CD4-positive, CD25-positive, alpha-beta regulatory T cell (primary cell): ENCODE measurements around the gene CFAP92. TPM values are rescaled to one million over a fixed set of nuclear protein-coding genes. Genes with fewer than 3 reads are reported as not detected.

Source experiments
- ATAC-seq, 2 donors: fragments of 150-1000 bp; cut with Tn5 transposase; one replicate each; pipeline ENCODE4 v1.10.0; 2021; ENCODE audit warnings: low read depth in 2 of 2, moderate number of reproducible peaks in 2 of 2, moderate library complexity in 1 of 2
- DNase-seq, 3 donors: peaks; one replicate each; pipeline versions ENCODE4 v3.0.0 to v3.0.0-alpha.2; 2012 to 2022; ENCODE audit warnings: mixed read lengths in 1 of 3
- H3K27ac ChIP-seq: one replicate; pipeline ENCODE4 v1.7.0; 2013; ENCODE audit warnings: mild to moderate bottlenecking, low read length; ENCODE audit not compliant: insufficient read depth, poor library complexity, severe bottlenecking
- H3K27me3 ChIP-seq: one replicate; pipeline ENCODE4 v1.7.0; 2013; ENCODE audit warnings: low read length; ENCODE audit not compliant: control insufficient read depth, insufficient read depth
- H3K36me3 ChIP-seq: one replicate; pipeline ENCODE4 v1.7.0; 2013; ENCODE audit warnings: mild to moderate bottlenecking, low read length, moderate library complexity; ENCODE audit not compliant: control insufficient read depth, insufficient read depth
- H3K4me1 ChIP-seq: 2 replicates; pipeline ENCODE4 v1.7.0; 2013; ENCODE audit warnings: mild to moderate bottlenecking, low read length; ENCODE audit not compliant: insufficient read depth, control insufficient read depth, poor library complexity, severe bottlenecking
- H3K4me3 ChIP-seq: one replicate; pipeline ENCODE4 v1.7.0; 2013; ENCODE audit warnings: low read depth, mild to moderate bottlenecking, low read length, moderate library complexity
- H3K9me3 ChIP-seq, 2 experiments: 1 replicate in 1 of 2; 2 replicates in 1 of 2; pipeline ENCODE4 v1.7.0; 2013; ENCODE audit warnings: low read length in 2 of 2, mild to moderate bottlenecking in 1 of 2, moderate library complexity in 1 of 2; ENCODE audit not compliant: control insufficient read depth in 2 of 2
- H3K27ac Mint-ChIP-seq, 3 donors: one replicate each; pipeline ENCODE4 v1.8.0; 2020 to 2022; ENCODE audit warnings: mild to moderate bottlenecking in 3 of 3, mixed read lengths in 3 of 3, moderate library complexity in 2 of 3
- H3K27me3 Mint-ChIP-seq: one replicate; pipeline ENCODE4 v1.8.0; 2022; ENCODE audit warnings: mild to moderate bottlenecking, mixed read lengths
- H3K36me3 Mint-ChIP-seq: one replicate; pipeline ENCODE4 v1.8.0; 2020; ENCODE audit warnings: mixed read lengths
- H3K4me1 Mint-ChIP-seq, 4 donors: one replicate each; pipeline ENCODE4 v1.8.0; 2020 to 2022; ENCODE audit warnings: mixed read lengths in 4 of 4, mild to moderate bottlenecking in 1 of 4
- H3K4me3 Mint-ChIP-seq, 4 donors: one replicate each; pipeline ENCODE4 v1.8.0; 2020 to 2022; ENCODE audit warnings: mild to moderate bottlenecking in 4 of 4, mixed read lengths in 4 of 4, moderate library complexity in 3 of 4
- H3K9me3 Mint-ChIP-seq, 7 donors: one replicate each; pipeline ENCODE4 v1.8.0; 2020 to 2022; ENCODE audit warnings: mixed read lengths in 7 of 7, mild to moderate bottlenecking in 3 of 7, moderate library complexity in 2 of 7
- polyA plus RNA-seq, 4 donors: library from polyadenylated mRNA; unstranded; fragments of 300-500 nt; fragmentation: Illumina TruSeq; gene quantifications; one replicate each; pipeline ENCODE4 v1.2.3, GENCODE V29; 2021
- total RNA-seq: library from RNA; stranded (reverse); gene quantifications from one replicate; pipeline ENCODE4 v1.2.3, GENCODE V29; 2022

Gene CFAP92
- total and polyA plus RNA-seq, 5 donors from 2014 or later, result 0.28 TPM; not detected in 4

- peaks cover 0 to 5% (median 5%) of the 10 kb centered on the region in 4 donors for H3K4me1 Mint-ChIP-seq
- H3K36me3 Mint-ChIP-seq, result no peaks in the 10 kb centered on the region
- peaks cover 13% of the 10 kb centered on the region for H3K27me3 Mint-ChIP-seq
- ATAC-seq (peak in 1 of 2 donors; percentile 61), DNase-seq (peak; percentile 41 to 71 (median 64))
- Histone ChIP-seq H3K4me3 (no peak overlapping the region), H3K27me3 (peaks cover 1% of the 10 kb centered on the region), H3K4me1 (peaks cover 3% of the 10 kb centered on the region), H3K9me3 (no peaks in the 10 kb centered on the region), H3K27ac (no peak overlapping the region), H3K36me3 (no peaks in the 10 kb centered on the region)
- H3K4me3 Mint-ChIP-seq, result no peak overlapping the region
- no peak overlapping the region for H3K27ac Mint-ChIP-seq
- no peaks in the 10 kb centered on the region for H3K9me3 Mint-ChIP-seq
Measured at GRCh38 chr3:128969993-128970739, 23.7 kb downstream of the CFAP92 start.

GRCh38 chr3:128967748-128968355 lies 26.0 kb downstream of the CFAP92 start:
- no peak overlapping the region for H3K4me3 ChIP-seq
- no peak for ATAC-seq

GRCh38 chr3:128965818-128966217 lies 28.1 kb downstream of the CFAP92 start:
- no peaks in the 10 kb centered on the region for H3K9me3 ChIP-seq
- DNase-seq (no peak), ATAC-seq (no peak)
- H3K27me3 ChIP-seq, result no peaks in the 10 kb centered on the region
- Mint-ChIP-seq H3K4me3 (no peak overlapping the region), H3K9me3 (peaks cover 0 to 2% (median 0%) of the 10 kb centered on the region in 7 donors), H3K36me3 (no peaks in the 10 kb centered on the region), H3K27me3 (peaks cover 9% of the 10 kb centered on the region), H3K4me1 (peaks cover 0 to 5% (median 5%) of the 10 kb centered on the region in 4 donors), H3K27ac (no peak overlapping the region)
- H3K4me1 ChIP-seq, result peaks cover 3% of the 10 kb centered on the region
- no peaks in the 10 kb centered on the region for H3K36me3 ChIP-seq
- H3K27ac ChIP-seq, result no peak overlapping the region
- no peak overlapping the region for H3K4me3 ChIP-seq

More at GRCh38 chr3:128967748-128968355, 26.0 kb downstream of the CFAP92 start:
- H3K27me3 ChIP-seq, result peaks cover 1% of the 10 kb centered on the region
- no peak overlapping the region for H3K27ac ChIP-seq
- Mint-ChIP-seq H3K27ac (no peak overlapping the region), H3K36me3 (no peaks in the 10 kb centered on the region), H3K9me3 (no peaks in the 10 kb centered on the region), H3K4me1 (peaks cover 0 to 5% (median 5%) of the 10 kb centered on the region in 4 donors), H3K4me3 (no peak overlapping the region), H3K27me3 (peaks cover 14% of the 10 kb centered on the region)
- peaks cover 3% of the 10 kb centered on the region for H3K4me1 ChIP-seq
- no peaks in the 10 kb centered on the region for H3K36me3 ChIP-seq
- no peak for DNase-seq
- H3K9me3 ChIP-seq, result no peaks in the 10 kb centered on the region

- Mint-ChIP-seq H3K4me3 (no peak overlapping the region), H3K4me1 (peaks cover 0 to 5% (median 4%) of the 10 kb centered on the region in 4 donors), H3K27me3 (peaks cover 6% of the 10 kb centered on the region), H3K9me3 (peaks cover 0 to 2% (median 0%) of the 10 kb centered on the region in 7 donors), H3K27ac (peak overlapping the region in 1 of 3 donors; percentile 7), H3K36me3 (no peaks in the 10 kb centered on the region)
- peaks cover 3% of the 10 kb centered on the region for H3K4me1 ChIP-seq
- H3K36me3 ChIP-seq, result no peaks in the 10 kb centered on the region
- no peak overlapping the region for H3K4me3 ChIP-seq
- no peak for ATAC-seq
- no peak overlapping the region for H3K27ac ChIP-seq
- no peaks in the 10 kb centered on the region for H3K27me3 ChIP-seq
- no peaks in the 10 kb centered on the region for H3K9me3 ChIP-seq
- DNase-seq, result no peak
Measured at GRCh38 chr3:128965280-128965679, 28.6 kb downstream of the CFAP92 start.

GRCh38 chr3:128956440-128956839 lies 37.4 kb downstream of the CFAP92 start:
- H3K27ac ChIP-seq, result no peak overlapping the region
- peaks cover 4% of the 10 kb centered on the region for H3K27me3 Mint-ChIP-seq
- DNase-seq (no peak), ATAC-seq (no peak)
- H3K27me3 ChIP-seq, result no peaks in the 10 kb centered on the region
- H3K36me3 Mint-ChIP-seq, result no peaks in the 10 kb centered on the region
- H3K36me3 ChIP-seq, result no peaks in the 10 kb centered on the region
- peaks cover 0 to 6% (median 0%) of the 10 kb centered on the region in 7 donors for H3K9me3 Mint-ChIP-seq
- no peaks in the 10 kb centered on the region for H3K4me1 ChIP-seq
- no peaks in the 10 kb centered on the region for H3K9me3 ChIP-seq
- no peak overlapping the region for H3K4me3 ChIP-seq
- H3K4me3 Mint-ChIP-seq, result no peak overlapping the region
- H3K4me1 Mint-ChIP-seq, result no peaks in the 10 kb centered on the region
- no peak overlapping the region for H3K27ac Mint-ChIP-seq

GRCh38 chr3:128950223-128950938 lies 43.5 kb downstream of the CFAP92 start:
- no peaks in the 10 kb centered on the region for H3K36me3 ChIP-seq
- no peaks in the 10 kb centered on the region for H3K4me1 Mint-ChIP-seq
- H3K9me3 ChIP-seq, result no peaks in the 10 kb centered on the region
- H3K4me1 ChIP-seq, result no peaks in the 10 kb centered on the region
- no peaks in the 10 kb centered on the region for H3K27me3 ChIP-seq
- H3K27me3 Mint-ChIP-seq, result peaks cover 14% of the 10 kb centered on the region
- H3K27ac Mint-ChIP-seq, result no peak overlapping the region
- no peak for ATAC-seq
- peaks cover 0 to 4% (median 0%) of the 10 kb centered on the region in 7 donors for H3K9me3 Mint-ChIP-seq
- DNase-seq, result peak in 1 of 3 donors; percentile 12
- H3K4me3 ChIP-seq, result no peak overlapping the region
- H3K4me3 Mint-ChIP-seq, result no peak overlapping the region
- no peaks in the 10 kb centered on the region for H3K36me3 Mint-ChIP-seq
- no peak overlapping the region for H3K27ac ChIP-seq

- Histone ChIP-seq H3K36me3 (no peaks in the 10 kb centered on the region), H3K4me1 (no peaks in the 10 kb centered on the region), H3K27me3 (no peaks in the 10 kb centered on the region), H3K9me3 (no peaks in the 10 kb centered on the region), H3K27ac (no peak overlapping the region), H3K4me3 (no peak overlapping the region)
- no peak for DNase-seq
- H3K4me3 Mint-ChIP-seq, result no peak overlapping the region
- ATAC-seq, result no peak
- H3K9me3 Mint-ChIP-seq, result peaks cover 0 to 4% (median 0%) of the 10 kb centered on the region in 7 donors
- no peaks in the 10 kb centered on the region for H3K4me1 Mint-ChIP-seq
- peaks cover 14% of the 10 kb centered on the region for H3K27me3 Mint-ChIP-seq
- H3K27ac Mint-ChIP-seq, result no peak overlapping the region
- no peaks in the 10 kb centered on the region for H3K36me3 Mint-ChIP-seq
Measured at GRCh38 chr3:128949158-128949557, 44.7 kb downstream of the CFAP92 start.
